HepG2 (cell line): Measurements from ENCODE around the gene PLD1. TPM values are rescaled to one million over a fixed set of nuclear protein-coding genes. Genes with fewer than 3 reads are reported as not detected.

Experiments used
- ARID3A ChIP-seq: IDR thresholded peaks from 2 replicates; pipeline ENCODE4 v1.6.1; 2012; ENCODE audit warnings: low read depth, low read length, improper control_type of control experiment
- ATF7-NPFF ChIP-seq: sonication (generic); formaldehyde crosslinking; IDR thresholded peaks from 2 replicates; pipeline ENCODE4 v1.8.1; 2023; ENCODE audit warnings: mild to moderate bottlenecking, low read depth, missing genetic modification reagents, moderate library complexity
- HMGXB3 ChIP-seq: sonication (generic); formaldehyde crosslinking; IDR thresholded peaks from 2 replicates; pipeline ENCODE4 v1.4.0; 2020; ENCODE audit warnings: missing genetic modification reagents, borderline replicate concordance
- MAZ ChIP-seq, 2 experiments: sonication (generic) in 1 of 2; formaldehyde crosslinking in 1 of 2; IDR thresholded peaks; 2 replicates each; pipeline versions ENCODE4 v1.5.0 to v1.6.1; 2012 to 2020; ENCODE audit warnings: low read depth in 2 of 2, mild to moderate bottlenecking in 2 of 2, borderline replicate concordance in 1 of 2, improper control_type of control experiment in 1 of 2, low read length in 1 of 2, missing genetic modification reagents in 1 of 2, moderate library complexity in 1 of 2
- RFXAP ChIP-seq: sonication (generic); formaldehyde crosslinking; IDR thresholded peaks from 2 replicates; pipeline ENCODE4 v1.4.0; 2020; ENCODE audit warnings: missing genetic modification reagents, borderline replicate concordance
- RORA ChIP-seq: sonication (generic); formaldehyde crosslinking; IDR thresholded peaks from 2 replicates; pipeline ENCODE4 v1.5.0; 2020; ENCODE audit warnings: mild to moderate bottlenecking, missing genetic modification reagents, moderate library complexity
- SRSF1 ChIP-seq: fragments of 200-400 bp; formaldehyde crosslinking; optimal IDR thresholded peaks from 2 replicates; pipeline ENCODE3; 2017; ENCODE audit warnings: mild to moderate bottlenecking, low read depth, low read length, moderate library complexity
- USF2 ChIP-seq, 2 experiments: sonication (generic) in 1 of 2; formaldehyde crosslinking in 1 of 2; IDR thresholded peaks; 2 replicates each; pipeline versions ENCODE4 v1.5.1 to v1.6.1; 2011 to 2020; ENCODE audit warnings: borderline replicate concordance in 1 of 2, low read depth in 1 of 2, low read length in 1 of 2, mild to moderate bottlenecking in 1 of 2, missing genetic modification reagents in 1 of 2, moderate library complexity in 1 of 2
- ZFX ChIP-seq: sonication (generic); formaldehyde crosslinking; IDR thresholded peaks from 2 replicates; pipeline ENCODE4 v1.4.0; 2020; ENCODE audit warnings: mild to moderate bottlenecking, low read depth, missing genetic modification reagents, moderate library complexity
- ZNF224 ChIP-seq: sonication (generic); formaldehyde crosslinking; IDR thresholded peaks from 2 replicates; pipeline ENCODE4 v1.5.0; 2020; ENCODE audit warnings: mild to moderate bottlenecking, missing genetic modification reagents
- ZNF235 ChIP-seq: sonication (generic); formaldehyde crosslinking; IDR thresholded peaks from 2 replicates; pipeline ENCODE4 v1.8.1; 2023; ENCODE audit warnings: mild to moderate bottlenecking, missing genetic modification reagents, borderline replicate concordance
- ZNF292 ChIP-seq: sonication (generic); formaldehyde crosslinking; IDR thresholded peaks from 2 replicates; pipeline ENCODE4 v1.8.1; 2022; ENCODE audit warnings: mild to moderate bottlenecking, low read depth, missing genetic modification reagents, borderline replicate concordance
- ZNF3 ChIP-seq: IDR thresholded peaks from 2 replicates; pipeline ENCODE4 v1.7.0; 2017; ENCODE audit warnings: inconsistent platforms
- ZNF749 ChIP-seq: sonication (generic); formaldehyde crosslinking; IDR thresholded peaks from 2 replicates; pipeline ENCODE4 v1.8.0; 2022; ENCODE audit warnings: mild to moderate bottlenecking, missing genetic modification reagents, moderate library complexity, borderline replicate concordance
- ZNF75D ChIP-seq: sonication (generic); formaldehyde crosslinking; IDR thresholded peaks from 2 replicates; pipeline ENCODE4 v1.8.1; 2023; ENCODE audit warnings: missing genetic modification reagents, mild to moderate bottlenecking, borderline replicate concordance
- polyA plus RNA-seq, 8 experiments: library from polyadenylated mRNA; depleted of rRNA in 3 of 8; stranded (reverse) in 7 of 8; unstranded in 1 of 8; fragments of >200 nt; fragmentation: Illumina TruSeq in 4 of 8; extraction: Trizol in 4 of 8; gene quantifications; 2 replicates each; pipeline versions ENCODE4 v1.2.1 to v1.2.3, GENCODE V29; 2011 to 2016; ENCODE audit warnings: low read depth in 4 of 8, missing spikeins in 1 of 8, mixed read lengths in 1 of 8; ENCODE audit not compliant: insufficient read depth in 1 of 8
- total RNA-seq, 5 experiments: library from RNA; depleted of rRNA; stranded (reverse); fragments of >200 nt; fragmentation: Illumina TruSeq; extraction: Trizol; gene quantifications; 2 replicates each; pipeline ENCODE4 v1.2.3, GENCODE V29; 2016; ENCODE audit warnings: low read depth in 1 of 5

PLD1 gene
- total and polyA plus RNA-seq, 2 of the 13 experiments (the other 11 are each of a cell fraction or from before 2014, with no cell fraction given) = 27.1 to 59.4 TPM

- TF ChIP-seq MAZ (IDR thresholded peaks at IDR 0.05; ENCODE audit: borderline replicate concordance, low read depth, low read length) (no peak), MAZ (CRISPR knock-in tag; IDR thresholded peaks at IDR 0.05; ENCODE audit: low read depth) (0 out of 2 replicates have a peak, but pooled peaks have one; percentile 30), RORA (CRISPR knock-in tag) (0 out of 2 replicates have a peak, but pooled peaks have one; percentile 45), ATF7-NPFF (CRISPR knock-in tag) (no peak), USF2 (IDR thresholded peaks at IDR 0.05; ENCODE audit: low read depth, low read length) (no peak), USF2 (CRISPR knock-in tag; IDR thresholded peaks at IDR 0.05; ENCODE audit: borderline replicate concordance) (0 out of 2 replicates have a peak, but pooled peaks have one; percentile 12), ZNF292 (CRISPR knock-in tag) (no peak; the same call in 1 of the 2 replicates), ZNF3 (CRISPR knock-in tag) (no peak), ZNF749 (CRISPR knock-in tag) (0 out of 2 replicates have a peak, but pooled peaks have one; percentile 21), ZNF235 (CRISPR knock-in tag) (no peak), ZNF224 (CRISPR knock-in tag) (no peak), ZFX (CRISPR knock-in tag) (peak; percentile 72), RFXAP (CRISPR knock-in tag) (no peak; the same call in 1 of the 2 replicates), ARID3A (peak; percentile 99), HMGXB3 (CRISPR knock-in tag) (0 out of 2 replicates have a peak, but pooled peaks have one; percentile 14), ZNF75D (CRISPR knock-in tag) (no peak), SRSF1 (no peak)
Observed at GRCh38 chr3:171840811-171841619, 30.7 kb upstream of the PLD1 start (continued).
